PFSK-1 (cell line): Measurements from ENCODE around the gene UPF1.

ENCODE experiments used
- FOXP2 ChIP-seq: optimal IDR thresholded peaks from 2 replicates; pipeline ENCODE3; 2011; ENCODE audit warnings: borderline replicate concordance, control low read depth, inconsistent platforms; ENCODE audit not compliant: insufficient read depth; ENCODE audit errors: extremely low read length, extremely low read depth
- POLR2AphosphoS5 ChIP-seq: IDR thresholded peaks from 2 replicates; pipeline ENCODE4 v1.6.1; 2012; ENCODE audit warnings: low read depth, mild to moderate bottlenecking, control low read depth, low read length, moderate library complexity
- SIN3A ChIP-seq: IDR thresholded peaks from 2 replicates; pipeline ENCODE4 v1.6.1; 2012; ENCODE audit warnings: mild to moderate bottlenecking, low read length, moderate library complexity, borderline replicate concordance; ENCODE audit not compliant: insufficient read depth
- TAF1 ChIP-seq: IDR thresholded peaks from 2 replicates; pipeline ENCODE4 v1.6.1; 2012; ENCODE audit warnings: low read length, control low read depth, borderline replicate concordance; ENCODE audit not compliant: insufficient read depth
- TF ChIP-seq, protein P1 (sequence below), 2 experiments: IDR thresholded peaks; 2 replicates each; pipeline versions ENCODE4 v1.6.1 to v1.8.0; 2011 to 2012; ENCODE audit warnings: low read depth in 2 of 2, low read length in 2 of 2, control low read depth in 1 of 2, inconsistent platforms in 1 of 2, mild to moderate bottlenecking in 1 of 2, moderate library complexity in 1 of 2; ENCODE audit not compliant: insufficient read depth in 1 of 2

UPF1 gene

DNA sequence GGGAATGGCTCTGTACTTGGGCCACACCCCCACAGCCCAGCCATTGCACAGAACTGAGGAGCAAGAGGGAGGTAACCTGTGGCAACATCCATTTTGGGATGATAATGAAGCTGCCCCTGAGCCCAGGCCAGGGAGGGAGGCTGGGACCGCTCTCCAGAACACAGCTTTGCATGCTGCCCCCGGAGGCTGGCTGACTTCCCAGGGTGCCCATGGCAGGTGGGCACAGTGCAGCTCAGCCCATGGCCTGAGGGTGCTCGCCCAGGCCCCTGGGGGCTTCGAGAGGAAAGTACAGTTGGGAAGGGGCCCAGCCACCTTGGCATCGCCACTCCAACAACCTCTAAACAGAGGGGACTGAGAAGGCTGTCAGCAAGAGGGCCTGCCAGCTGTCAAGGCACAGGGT, 81.7 kb downstream of the UPF1 start:
- TF ChIP-seq SIN3A (no peak), FOXP2 (no peak)
- TF ChIP-seq, protein P1, sequence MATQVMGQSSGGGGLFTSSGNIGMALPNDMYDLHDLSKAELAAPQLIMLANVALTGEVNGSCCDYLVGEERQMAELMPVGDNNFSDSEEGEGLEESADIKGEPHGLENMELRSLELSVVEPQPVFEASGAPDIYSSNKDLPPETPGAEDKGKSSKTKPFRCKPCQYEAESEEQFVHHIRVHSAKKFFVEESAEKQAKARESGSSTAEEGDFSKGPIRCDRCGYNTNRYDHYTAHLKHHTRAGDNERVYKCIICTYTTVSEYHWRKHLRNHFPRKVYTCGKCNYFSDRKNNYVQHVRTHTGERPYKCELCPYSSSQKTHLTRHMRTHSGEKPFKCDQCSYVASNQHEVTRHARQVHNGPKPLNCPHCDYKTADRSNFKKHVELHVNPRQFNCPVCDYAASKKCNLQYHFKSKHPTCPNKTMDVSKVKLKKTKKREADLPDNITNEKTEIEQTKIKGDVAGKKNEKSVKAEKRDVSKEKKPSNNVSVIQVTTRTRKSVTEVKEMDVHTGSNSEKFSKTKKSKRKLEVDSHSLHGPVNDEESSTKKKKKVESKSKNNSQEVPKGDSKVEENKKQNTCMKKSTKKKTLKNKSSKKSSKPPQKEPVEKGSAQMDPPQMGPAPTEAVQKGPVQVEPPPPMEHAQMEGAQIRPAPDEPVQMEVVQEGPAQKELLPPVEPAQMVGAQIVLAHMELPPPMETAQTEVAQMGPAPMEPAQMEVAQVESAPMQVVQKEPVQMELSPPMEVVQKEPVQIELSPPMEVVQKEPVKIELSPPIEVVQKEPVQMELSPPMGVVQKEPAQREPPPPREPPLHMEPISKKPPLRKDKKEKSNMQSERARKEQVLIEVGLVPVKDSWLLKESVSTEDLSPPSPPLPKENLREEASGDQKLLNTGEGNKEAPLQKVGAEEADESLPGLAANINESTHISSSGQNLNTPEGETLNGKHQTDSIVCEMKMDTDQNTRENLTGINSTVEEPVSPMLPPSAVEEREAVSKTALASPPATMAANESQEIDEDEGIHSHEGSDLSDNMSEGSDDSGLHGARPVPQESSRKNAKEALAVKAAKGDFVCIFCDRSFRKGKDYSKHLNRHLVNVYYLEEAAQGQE (IDR thresholded peaks at IDR 0.05; ENCODE audit: insufficient read depth in 1 of 2, low read depth in 2 of 2, low read length in 2 of 2), result no peak

- no peak for TF ChIP-seq TAF1
- no peak for TF ChIP-seq POLR2AphosphoS5
- TF ChIP-seq SIN3A, result no peak
- TF ChIP-seq, protein P1 (IDR thresholded peaks at IDR 0.05; ENCODE audit: insufficient read depth in 1 of 2, low read depth in 2 of 2, low read length in 2 of 2), result no peak
- no peak for TF ChIP-seq FOXP2
Observed at GRCh38 chr19:18915639-18916038, 83.9 kb downstream of the UPF1 start.
